SU-DHL-6 (cell line): ENCODE results near the gene ADD2.

Source experiments
- H2AFZ ChIP-seq: fragments of 200-600 bp; sonication (generic); 2 replicates; pipeline ENCODE4 v1.6.1; 2014; ENCODE audit warnings: low read depth, mild to moderate bottlenecking, moderate library complexity, mixed read lengths, antibody characterized with exemption, low read length; ENCODE audit not compliant: severe bottlenecking
- H3F3A ChIP-seq: fragments of 200-600 bp; shearing (Covaris generic); 2 replicates; pipeline ENCODE4 v1.6.0; 2016; ENCODE audit warnings: antibody characterized with exemption, mild to moderate bottlenecking; ENCODE audit not compliant: insufficient read depth
- H3K27ac ChIP-seq: fragments of 200-600 bp; sonication (generic); 2 replicates; pipeline ENCODE4 v1.5.1; 2016; ENCODE audit warnings: low read depth, mild to moderate bottlenecking, low read length, moderate library complexity, mixed read lengths
- H3K27me3 ChIP-seq: fragments of 200-600 bp; sonication (generic), shearing (Covaris generic); 2 replicates; pipeline ENCODE4 v1.6.0; 2014; ENCODE audit warnings: mild to moderate bottlenecking, low read length
- H3K36me3 ChIP-seq: fragments of 200-600 bp; sonication (generic); 2 replicates; pipeline ENCODE4 v1.6.1; 2014; ENCODE audit warnings: mild to moderate bottlenecking, low read length, mixed read lengths
- H3K4me2 ChIP-seq: fragments of 300-600, 200-600 bp; shearing (Covaris generic), sonication (generic); 2 replicates; pipeline ENCODE4 v1.6.0; 2014; ENCODE audit warnings: low read length, low read depth, mild to moderate bottlenecking; ENCODE audit not compliant: poor library complexity, severe bottlenecking
- H3K4me3 ChIP-seq: fragments of 200-600 bp; sonication (generic); 2 replicates; pipeline ENCODE4 v1.5.1; 2014; ENCODE audit warnings: antibody characterized with exemption, low read length, mild to moderate bottlenecking, mixed read lengths; ENCODE audit not compliant: insufficient read depth, poor library complexity, severe bottlenecking
- H3K79me2 ChIP-seq: fragments of 200-600 bp; sonication (generic); 2 replicates; pipeline ENCODE4 v1.6.1; 2014; ENCODE audit warnings: mild to moderate bottlenecking, low read length, moderate library complexity; ENCODE audit not compliant: insufficient read depth
- H3K9ac ChIP-seq: fragments of 200-600 bp; sonication (generic); 2 replicates; pipeline ENCODE4 v1.7.0; 2014; ENCODE audit warnings: mild to moderate bottlenecking, low read length
- H3K9me2 ChIP-seq: fragments of 200-600 bp; sonication (generic); replicated peaks from 2 replicates; pipeline ENCODE4 v1.6.1; 2014; ENCODE audit warnings: low read length; ENCODE audit not compliant: insufficient read depth
- H3K9me3 ChIP-seq: fragments of 200-600 bp; sonication (generic); 2 replicates; pipeline ENCODE4 v1.6.1; 2014; ENCODE audit warnings: low read length, mixed read lengths; ENCODE audit not compliant: insufficient read depth
- H4K20me1 ChIP-seq: fragments of 200-600 bp; sonication (generic); 2 replicates; pipeline ENCODE4 v1.6.1; 2014; ENCODE audit warnings: low read depth, mild to moderate bottlenecking, antibody characterized with exemption, low read length, moderate library complexity, mixed read lengths
- CTCF ChIP-seq: fragments of 200-600 bp; sonication (generic); IDR thresholded peaks from one replicate; pipeline ENCODE4 v1.5.1; 2017; ENCODE audit warnings: antibody characterized with exemption, mild to moderate bottlenecking, low read length, moderate library complexity; ENCODE audit not compliant: insufficient read depth, poor library complexity, severe bottlenecking
- EZH2phosphoT487 ChIP-seq: fragments of 200-600 bp; sonication (generic), shearing (Covaris generic); conservative IDR thresholded peaks from 2 replicates; pipeline ENCODE4 v1.6.1; 2018; ENCODE audit warnings: mild to moderate bottlenecking, antibody characterized with exemption, low read length, moderate library complexity, mixed read lengths

ADD2 gene

GRCh38 chr2:70772486-70773155, 4.6 kb upstream of the ADD2 start:
- Histone ChIP-seq H3K9ac (no peak overlapping the region), H4K20me1 (no peaks in the 10 kb centered on the region), H3K9me2 (no peaks in the 10 kb centered on the region), H3F3A (no peaks in the 10 kb centered on the region), H3K4me2 (no peak overlapping the region), H3K36me3 (no peaks in the 10 kb centered on the region), H3K27ac (no peak overlapping the region), H3K79me2 (no peaks in the 10 kb centered on the region), H3K27me3 (no peaks in the 10 kb centered on the region), H2AFZ (no peak overlapping the region), H3K4me3 (no peak overlapping the region), H3K9me3 (no peaks in the 10 kb centered on the region)
- TF ChIP-seq CTCF = no peak
- TF ChIP-seq EZH2phosphoT487 = no peak

GRCh38 chr2:70771446-70771845, 3.4 kb upstream of the ADD2 start:
- TF ChIP-seq CTCF = no peak
- Histone ChIP-seq H3K9me3 (no peaks in the 10 kb centered on the region), H2AFZ (no peak overlapping the region), H3K36me3 (no peaks in the 10 kb centered on the region), H3K27ac (no peak overlapping the region), H3K79me2 (no peaks in the 10 kb centered on the region), H3K4me3 (no peak overlapping the region), H3K27me3 (no peaks in the 10 kb centered on the region), H3K4me2 (no peak overlapping the region), H3K9ac (no peak overlapping the region), H3F3A (no peaks in the 10 kb centered on the region), H3K9me2 (no peaks in the 10 kb centered on the region), H4K20me1 (no peaks in the 10 kb centered on the region)

GRCh38 chr2:70769450-70769849, 1.4 kb upstream of the ADD2 start:
- Histone ChIP-seq H3K27me3 (no peaks in the 10 kb centered on the region), H3K36me3 (no peaks in the 10 kb centered on the region), H3K4me3 (no peak overlapping the region), H3K79me2 (no peaks in the 10 kb centered on the region), H3K9me3 (no peaks in the 10 kb centered on the region), H4K20me1 (no peaks in the 10 kb centered on the region), H3F3A (no peaks in the 10 kb centered on the region; the same call in 1 of the 2 replicates), H3K4me2 (no peak overlapping the region), H2AFZ (no peak overlapping the region), H3K9me2 (no peaks in the 10 kb centered on the region), H3K9ac (no peak overlapping the region), H3K27ac (no peak overlapping the region)
- no peak for TF ChIP-seq CTCF
- no peak for TF ChIP-seq EZH2phosphoT487
